HepG2 (cell line): ENCODE data around the gene MILR1. TPM values are rescaled to one million over a fixed set of nuclear protein-coding genes. Genes with fewer than 3 reads are reported as not detected.

Experiments used
- ASH2L ChIP-seq: fragments of 300-600, 200-600 bp; sonication (generic); IDR thresholded peaks from 2 replicates; pipeline ENCODE4 v1.7.0; 2017; ENCODE audit warnings: low read depth, mild to moderate bottlenecking, moderate library complexity, mixed read lengths, low read length; ENCODE audit not compliant: insufficient read length
- CTCF ChIP-seq: sonication (generic); formaldehyde crosslinking; IDR thresholded peaks from 2 replicates; pipeline ENCODE4 v1.5.0; 2020; ENCODE audit warnings: mild to moderate bottlenecking, missing genetic modification reagents, moderate library complexity
- DDIT3 ChIP-seq: sonication (generic); formaldehyde crosslinking; IDR thresholded peaks from 2 replicates; pipeline ENCODE4 v1.4.0; 2020; ENCODE audit warnings: mild to moderate bottlenecking, missing genetic modification reagents
- EZH2 ChIP-seq: conservative IDR thresholded peaks from 2 replicates; pipeline ENCODE4 v1.6.1; 2012; ENCODE audit warnings: mild to moderate bottlenecking, low read depth, low read length, moderate library complexity
- FOXJ3 ChIP-seq: sonication (generic); formaldehyde crosslinking; IDR thresholded peaks from 2 replicates; pipeline ENCODE4 v1.4.0; 2020; ENCODE audit warnings: missing genetic modification reagents, mild to moderate bottlenecking, borderline replicate concordance
- HNRNPL ChIP-seq: fragments of 200-400 bp; formaldehyde crosslinking; IDR thresholded peaks from 2 replicates; pipeline ENCODE4 v1.6.1; 2017; ENCODE audit warnings: mild to moderate bottlenecking, low read depth, low read length
- IRF2 ChIP-seq: IDR thresholded peaks from 2 replicates; pipeline ENCODE4 v1.6.1; 2018; ENCODE audit warnings: missing genetic modification reagents, missing compliant biosample characterization
- KDM4B ChIP-seq: sonication (generic); formaldehyde crosslinking; IDR thresholded peaks from 2 replicates; pipeline ENCODE4 v1.4.0; 2020; ENCODE audit warnings: missing genetic modification reagents
- KLF13 ChIP-seq: sonication (generic); formaldehyde crosslinking; IDR thresholded peaks from 2 replicates; pipeline ENCODE4 v1.4.0; 2020; ENCODE audit warnings: mild to moderate bottlenecking, missing genetic modification reagents
- LCORL ChIP-seq, 2 experiments: fragments of 450-650 bp in 1 of 2; sonication (generic) in 1 of 2; formaldehyde crosslinking in 1 of 2; IDR thresholded peaks; 2 replicates each; pipeline versions ENCODE4 v1.5.0 to v1.6.1; 2017 to 2020; ENCODE audit warnings: antibody characterized with exemption in 1 of 2, missing genetic modification reagents in 1 of 2
- NCOR1 ChIP-seq: fragments of 200-600 bp; sonication (generic); IDR thresholded peaks from 2 replicates; pipeline ENCODE4 v1.7.0; 2017; ENCODE audit warnings: antibody characterized with exemption, low read length, borderline replicate concordance
- NR2C2 ChIP-seq: sonication (generic); formaldehyde crosslinking; IDR thresholded peaks from 2 replicates; pipeline ENCODE4 v1.4.0; 2020; ENCODE audit warnings: missing genetic modification reagents, mild to moderate bottlenecking, moderate library complexity, borderline replicate concordance
- NR2F6 ChIP-seq, 2 experiments: IDR thresholded peaks; 2 replicates each; pipeline ENCODE4 v1.6.1; 2016; ENCODE audit warnings: antibody characterized with exemption in 1 of 2, mild to moderate bottlenecking in 1 of 2
- PATZ1 ChIP-seq: sonication (generic); formaldehyde crosslinking; IDR thresholded peaks from 2 replicates; pipeline ENCODE4 v1.4.0; 2020; ENCODE audit warnings: missing genetic modification reagents
- POLR2G ChIP-seq: fragments of 200-400 bp; formaldehyde crosslinking; IDR thresholded peaks from 2 replicates; pipeline ENCODE4 v1.6.1; 2018; ENCODE audit warnings: mild to moderate bottlenecking, low read depth, low read length, moderate library complexity
- RFX5 ChIP-seq: IDR thresholded peaks from 2 replicates; pipeline ENCODE4 v1.6.1; 2011; ENCODE audit warnings: low read depth, low read length, improper control_type of control experiment
- SNAPC2 ChIP-seq: sonication (generic); formaldehyde crosslinking; IDR thresholded peaks from 2 replicates; pipeline ENCODE4 v1.8.1; 2022; ENCODE audit warnings: mild to moderate bottlenecking, missing genetic modification reagents
- SRSF1 ChIP-seq: fragments of 200-400 bp; formaldehyde crosslinking; optimal IDR thresholded peaks from 2 replicates; pipeline ENCODE3; 2017; ENCODE audit warnings: mild to moderate bottlenecking, low read depth, low read length, moderate library complexity
- ZFAT ChIP-seq: sonication (generic); formaldehyde crosslinking; conservative IDR thresholded peaks from 2 replicates; pipeline ENCODE4 v1.8.1; 2023; ENCODE audit warnings: missing genetic modification reagents, inconsistent platforms
- ZNF326 ChIP-seq: sonication (generic); formaldehyde crosslinking; IDR thresholded peaks from 2 replicates; pipeline ENCODE4 v1.4.0; 2020; ENCODE audit warnings: missing genetic modification reagents, borderline replicate concordance
- ZNF567 ChIP-seq: sonication (generic); formaldehyde crosslinking; IDR thresholded peaks from 2 replicates; pipeline ENCODE4 v1.8.1; 2023; ENCODE audit warnings: mild to moderate bottlenecking, missing genetic modification reagents, borderline replicate concordance
- ZNF841 ChIP-seq: sonication (generic); formaldehyde crosslinking; IDR thresholded peaks from 2 replicates; pipeline ENCODE4 v1.8.1; 2023; ENCODE audit warnings: missing genetic modification reagents, borderline replicate concordance
- ZNF850 ChIP-seq: sonication (generic); formaldehyde crosslinking; conservative IDR thresholded peaks from 2 replicates; pipeline ENCODE4 v1.9.0; 2021; ENCODE audit warnings: mild to moderate bottlenecking, missing genetic modification reagents
- ZNF879 ChIP-seq: sonication (generic); formaldehyde crosslinking; IDR thresholded peaks from 2 replicates; pipeline ENCODE4 v1.8.1; 2023; ENCODE audit warnings: missing genetic modification reagents
- ZSCAN20 ChIP-seq: sonication (generic); formaldehyde crosslinking; IDR thresholded peaks from 2 replicates; pipeline ENCODE4 v1.4.0; 2020; ENCODE audit warnings: missing genetic modification reagents, mild to moderate bottlenecking, borderline replicate concordance
- polyA plus RNA-seq, 8 experiments: library from polyadenylated mRNA; depleted of rRNA in 3 of 8; stranded (reverse) in 7 of 8; unstranded in 1 of 8; fragments of >200 nt; fragmentation: Illumina TruSeq in 4 of 8; extraction: Trizol in 4 of 8; gene quantifications; 2 replicates each; pipeline versions ENCODE4 v1.2.1 to v1.2.3, GENCODE V29; 2011 to 2016; ENCODE audit warnings: low read depth in 4 of 8, missing spikeins in 1 of 8, mixed read lengths in 1 of 8; ENCODE audit not compliant: insufficient read depth in 1 of 8
- total RNA-seq, 5 experiments: library from RNA; depleted of rRNA; stranded (reverse); fragments of >200 nt; fragmentation: Illumina TruSeq; extraction: Trizol; gene quantifications; 2 replicates each; pipeline ENCODE4 v1.2.3, GENCODE V29; 2016; ENCODE audit warnings: low read depth in 1 of 5
- TF ChIP-seq, protein P1 (sequence below): sonication (generic); formaldehyde crosslinking; IDR thresholded peaks from 2 replicates; pipeline ENCODE4 v1.8.0; 2022; ENCODE audit warnings: mild to moderate bottlenecking, missing genetic modification reagents; ENCODE audit not compliant: insufficient replicate concordance

Gene MILR1
- total and polyA plus RNA-seq, 2 of the 13 experiments (the other 11 are each of a cell fraction or from before 2014, with no cell fraction given), result 0.27 to 1.7 TPM

- TF ChIP-seq CTCF (CRISPR knock-in tag), result no peak
- no peak for TF ChIP-seq ZNF326 (CRISPR knock-in tag)
- no peak for TF ChIP-seq NR2C2
- TF ChIP-seq DDIT3, result no peak
- TF ChIP-seq EZH2, result no peak
- TF ChIP-seq FOXJ3 (CRISPR knock-in tag), result 0 out of 2 replicates have a peak, but pooled peaks have one; percentile 30
- TF ChIP-seq LCORL (IDR thresholded peaks at IDR 0.05), result no peak
- TF ChIP-seq LCORL (CRISPR knock-in tag; IDR thresholded peaks at IDR 0.05), result no peak
- no peak for TF ChIP-seq SRSF1
- peak; percentile 55 for TF ChIP-seq POLR2G
- TF ChIP-seq, protein P1, sequence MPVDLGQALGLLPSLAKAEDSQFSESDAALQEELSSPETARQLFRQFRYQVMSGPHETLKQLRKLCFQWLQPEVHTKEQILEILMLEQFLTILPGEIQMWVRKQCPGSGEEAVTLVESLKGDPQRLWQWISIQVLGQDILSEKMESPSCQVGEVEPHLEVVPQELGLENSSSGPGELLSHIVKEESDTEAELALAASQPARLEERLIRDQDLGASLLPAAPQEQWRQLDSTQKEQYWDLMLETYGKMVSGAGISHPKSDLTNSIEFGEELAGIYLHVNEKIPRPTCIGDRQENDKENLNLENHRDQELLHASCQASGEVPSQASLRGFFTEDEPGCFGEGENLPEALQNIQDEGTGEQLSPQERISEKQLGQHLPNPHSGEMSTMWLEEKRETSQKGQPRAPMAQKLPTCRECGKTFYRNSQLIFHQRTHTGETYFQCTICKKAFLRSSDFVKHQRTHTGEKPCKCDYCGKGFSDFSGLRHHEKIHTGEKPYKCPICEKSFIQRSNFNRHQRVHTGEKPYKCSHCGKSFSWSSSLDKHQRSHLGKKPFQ (CRISPR knock-in tag), result no peak
- TF ChIP-seq IRF2 (CRISPR knock-in tag), result peak; percentile 34; the same call in 1 of the 2 replicates
- TF ChIP-seq ZNF567 (CRISPR knock-in tag), result no peak
- TF ChIP-seq NCOR1, result no peak
- TF ChIP-seq ZSCAN20 (CRISPR knock-in tag), result no peak
- no peak for TF ChIP-seq PATZ1 (CRISPR knock-in tag)
- TF ChIP-seq SNAPC2 (CRISPR knock-in tag), result no peak
- TF ChIP-seq ZNF879 (CRISPR knock-in tag), result no peak
- TF ChIP-seq KDM4B (CRISPR knock-in tag), result no peak
- no peak for TF ChIP-seq ZFAT (CRISPR knock-in tag)
- no peak for TF ChIP-seq HNRNPL
- no peak for TF ChIP-seq KLF13 (CRISPR knock-in tag)
- peak; percentile 41 for TF ChIP-seq ASH2L
- TF ChIP-seq ZNF841 (CRISPR knock-in tag), result no peak
- TF ChIP-seq RFX5, result no peak
- TF ChIP-seq ZNF850 (CRISPR knock-in tag), result no peak
- no peak for TF ChIP-seq NR2F6 (IDR thresholded peaks at IDR 0.05)
- TF ChIP-seq NR2F6 (CRISPR knock-in tag; IDR thresholded peaks at IDR 0.05), result no peak
These were observed 46.4 kb upstream of the MILR1 start (continued) for GRCh38 chr17:64402469-64402868.
